ENCODE measurements around the gene C6orf58.

The C6orf58 gene

GRCh38 chr6:127630800-127631199 lies 53.8 kb downstream of the C6orf58 start:
- TF ChIP-seq ZNF8 (CRISPR knock-in tag; IDR thresholded peaks at IDR 0.05): no peak
- TF ChIP-seq TOX (CRISPR knock-in tag; IDR thresholded peaks at IDR 0.05; ENCODE audit: borderline replicate concordance): no peak
- TF ChIP-seq CREB5 (CRISPR knock-in tag; IDR thresholded peaks at IDR 0.05; ENCODE audit: low read depth): no peak
- TF ChIP-seq TSHZ2 (CRISPR knock-in tag; IDR thresholded peaks at IDR 0.05): no peak
- no peak for TF ChIP-seq ZNF565 (CRISPR knock-in tag; conservative IDR thresholded peaks at IDR 0.05; ENCODE audit: low read depth)
- TF ChIP-seq SNAI2 (CRISPR knock-in tag; IDR thresholded peaks at IDR 0.05): no peak
- TF ChIP-seq PPARA (CRISPR knock-in tag; IDR thresholded peaks at IDR 0.05; ENCODE audit: borderline replicate concordance): no peak
- TF ChIP-seq ESRRG (CRISPR knock-in tag; IDR thresholded peaks at IDR 0.05): no peak
- TF ChIP-seq GLIS3 (CRISPR knock-in tag; IDR thresholded peaks at IDR 0.05): no peak
- no peak for TF ChIP-seq ARNTL (CRISPR knock-in tag; IDR thresholded peaks at IDR 0.05; ENCODE audit: borderline replicate concordance, low read depth)
- no peak for TF ChIP-seq ZFP3 (CRISPR knock-in tag; IDR thresholded peaks at IDR 0.05)
- TF ChIP-seq TCF4 (CRISPR knock-in tag; IDR thresholded peaks at IDR 0.05; ENCODE audit: borderline replicate concordance): no peak
- TF ChIP-seq ISL1 (CRISPR knock-in tag; IDR thresholded peaks at IDR 0.05): no peak
- no peak for TF ChIP-seq OSR1 (CRISPR knock-in tag; IDR thresholded peaks at IDR 0.05)
- no peak for TF ChIP-seq CSDC2 (CRISPR knock-in tag; IDR thresholded peaks at IDR 0.05)
- no peak for TF ChIP-seq RARB (CRISPR knock-in tag; IDR thresholded peaks at IDR 0.05)
- TF ChIP-seq ZFP30 (CRISPR knock-in tag; IDR thresholded peaks at IDR 0.05): no peak
- ATAC-seq: no peak

GRCh38 chr6:127634178-127634577 lies 57.2 kb downstream of the C6orf58 start:
- TF ChIP-seq TOX (CRISPR knock-in tag; IDR thresholded peaks at IDR 0.05; ENCODE audit: borderline replicate concordance) (no peak), ISL1 (CRISPR knock-in tag; IDR thresholded peaks at IDR 0.05) (no peak), BACH2 (CRISPR knock-in tag; IDR thresholded peaks at IDR 0.05; ENCODE audit: borderline replicate concordance) (no peak), PPARA (CRISPR knock-in tag; IDR thresholded peaks at IDR 0.05; ENCODE audit: borderline replicate concordance) (no peak), ZFP30 (CRISPR knock-in tag; IDR thresholded peaks at IDR 0.05) (no peak), TSHZ2 (CRISPR knock-in tag; IDR thresholded peaks at IDR 0.05) (no peak), SNAI2 (CRISPR knock-in tag; IDR thresholded peaks at IDR 0.05) (no peak), CREB5 (CRISPR knock-in tag; IDR thresholded peaks at IDR 0.05; ENCODE audit: low read depth) (no peak), ZFP3 (CRISPR knock-in tag; IDR thresholded peaks at IDR 0.05) (no peak), ZNF8 (CRISPR knock-in tag; IDR thresholded peaks at IDR 0.05) (no peak), ESRRG (CRISPR knock-in tag; IDR thresholded peaks at IDR 0.05) (no peak), PATZ1 (CRISPR knock-in tag; IDR thresholded peaks at IDR 0.05; ENCODE audit: borderline replicate concordance) (no peak), TCF4 (CRISPR knock-in tag; IDR thresholded peaks at IDR 0.05; ENCODE audit: borderline replicate concordance) (no peak), ZNF565 (CRISPR knock-in tag; conservative IDR thresholded peaks at IDR 0.05; ENCODE audit: low read depth) (no peak)
- ATAC-seq: no peak

GRCh38 chr6:127635091-127635490 lies 58.1 kb downstream of the C6orf58 start:
- no peak for ATAC-seq
- TF ChIP-seq CSRNP3 (CRISPR knock-in tag; IDR thresholded peaks at IDR 0.05) (no peak), TSHZ2 (CRISPR knock-in tag; IDR thresholded peaks at IDR 0.05) (no peak), PPARA (CRISPR knock-in tag; IDR thresholded peaks at IDR 0.05; ENCODE audit: borderline replicate concordance) (no peak), TOX (CRISPR knock-in tag; IDR thresholded peaks at IDR 0.05; ENCODE audit: borderline replicate concordance) (no peak), ZNF565 (CRISPR knock-in tag; conservative IDR thresholded peaks at IDR 0.05; ENCODE audit: low read depth) (no peak), RARB (CRISPR knock-in tag; IDR thresholded peaks at IDR 0.05) (no peak), SNAI2 (CRISPR knock-in tag; IDR thresholded peaks at IDR 0.05) (no peak), ESRRG (CRISPR knock-in tag; IDR thresholded peaks at IDR 0.05) (no peak), GLIS3 (CRISPR knock-in tag; IDR thresholded peaks at IDR 0.05) (no peak)
